IMR-90 (cell line): ENCODE measurements around the gene KRTAP4-1.

Source experiments
- BHLHE40 ChIP-seq: fragments of 150-350 bp; IDR thresholded peaks from 2 replicates; pipeline ENCODE4 v1.6.1; 2016; ENCODE audit warnings: mild to moderate bottlenecking, low read depth, low read length
- MAZ ChIP-seq: IDR thresholded peaks from 2 replicates; pipeline ENCODE4 v1.6.1; 2012; ENCODE audit warnings: low read depth, mild to moderate bottlenecking, low read length, improper control_type of control experiment, moderate library complexity, borderline replicate concordance
- MXI1 ChIP-seq: IDR thresholded peaks from 2 replicates; pipeline ENCODE4 v1.6.1; 2012; ENCODE audit warnings: low read depth, mild to moderate bottlenecking, low read length, moderate library complexity, borderline replicate concordance
- POLR2A ChIP-seq: IDR thresholded peaks from 2 replicates; pipeline ENCODE4 v1.6.1; 2012; ENCODE audit warnings: mild to moderate bottlenecking, low read depth, low read length
- RAD21 ChIP-seq: IDR thresholded peaks from 2 replicates; pipeline ENCODE4 v1.6.1; 2012; ENCODE audit warnings: low read length, improper control_type of control experiment
- SMC3 ChIP-seq: fragments of 150-350 bp; IDR thresholded peaks from 2 replicates; pipeline ENCODE4 v1.6.1; 2016; ENCODE audit warnings: low read depth, mild to moderate bottlenecking, antibody characterized with exemption, low read length, moderate library complexity
- TF ChIP-seq, protein P1 (sequence below): conservative IDR thresholded peaks from 2 replicates; pipeline ENCODE4 v1.5.1; 2012; ENCODE audit warnings: mild to moderate bottlenecking, low read depth, low read length, improper control_type of control experiment
- TF ChIP-seq, protein P2 (sequence below): fragments of 150-350 bp; IDR thresholded peaks from 2 replicates; pipeline ENCODE4 v1.6.1; 2017; ENCODE audit warnings: mild to moderate bottlenecking, antibody characterized with exemption, low read length, low read depth

GRCh38 chr17:41211845-41212466 is 27.2 kb upstream of the KRTAP4-1 start:
- TF ChIP-seq SMC3 (no peak), RAD21 (no peak), POLR2A (no peak), BHLHE40 (no peak), MXI1 (no peak), MAZ (no peak)
- TF ChIP-seq, protein P1, sequence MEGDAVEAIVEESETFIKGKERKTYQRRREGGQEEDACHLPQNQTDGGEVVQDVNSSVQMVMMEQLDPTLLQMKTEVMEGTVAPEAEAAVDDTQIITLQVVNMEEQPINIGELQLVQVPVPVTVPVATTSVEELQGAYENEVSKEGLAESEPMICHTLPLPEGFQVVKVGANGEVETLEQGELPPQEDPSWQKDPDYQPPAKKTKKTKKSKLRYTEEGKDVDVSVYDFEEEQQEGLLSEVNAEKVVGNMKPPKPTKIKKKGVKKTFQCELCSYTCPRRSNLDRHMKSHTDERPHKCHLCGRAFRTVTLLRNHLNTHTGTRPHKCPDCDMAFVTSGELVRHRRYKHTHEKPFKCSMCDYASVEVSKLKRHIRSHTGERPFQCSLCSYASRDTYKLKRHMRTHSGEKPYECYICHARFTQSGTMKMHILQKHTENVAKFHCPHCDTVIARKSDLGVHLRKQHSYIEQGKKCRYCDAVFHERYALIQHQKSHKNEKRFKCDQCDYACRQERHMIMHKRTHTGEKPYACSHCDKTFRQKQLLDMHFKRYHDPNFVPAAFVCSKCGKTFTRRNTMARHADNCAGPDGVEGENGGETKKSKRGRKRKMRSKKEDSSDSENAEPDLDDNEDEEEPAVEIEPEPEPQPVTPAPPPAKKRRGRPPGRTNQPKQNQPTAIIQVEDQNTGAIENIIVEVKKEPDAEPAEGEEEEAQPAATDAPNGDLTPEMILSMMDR = no peak
- TF ChIP-seq, protein P2, sequence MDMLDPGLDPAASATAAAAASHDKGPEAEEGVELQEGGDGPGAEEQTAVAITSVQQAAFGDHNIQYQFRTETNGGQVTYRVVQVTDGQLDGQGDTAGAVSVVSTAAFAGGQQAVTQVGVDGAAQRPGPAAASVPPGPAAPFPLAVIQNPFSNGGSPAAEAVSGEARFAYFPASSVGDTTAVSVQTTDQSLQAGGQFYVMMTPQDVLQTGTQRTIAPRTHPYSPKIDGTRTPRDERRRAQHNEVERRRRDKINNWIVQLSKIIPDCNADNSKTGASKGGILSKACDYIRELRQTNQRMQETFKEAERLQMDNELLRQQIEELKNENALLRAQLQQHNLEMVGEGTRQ = no peak
